Measurements from ENCODE around the gene CSF2.

DNA sequence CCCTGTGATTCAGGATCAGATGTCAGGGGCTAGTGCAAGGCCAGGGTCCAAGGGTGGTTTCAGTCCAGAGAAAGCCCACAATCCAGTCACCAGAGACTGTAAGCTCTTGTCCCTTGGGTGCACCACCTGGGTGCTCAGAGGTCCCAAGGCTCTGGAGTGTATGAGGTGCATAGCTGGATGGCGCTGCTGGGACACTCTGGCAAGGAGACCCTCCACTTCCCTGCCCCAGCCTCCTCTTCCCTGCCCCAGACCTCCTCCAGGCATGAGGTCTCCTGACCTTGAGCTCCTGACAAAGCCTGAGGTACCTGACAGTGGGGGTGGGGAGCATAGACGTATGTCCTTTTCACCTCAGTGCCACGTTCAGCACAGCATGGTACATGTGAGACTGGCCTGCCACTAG, 7.0 kb downstream of the CSF2 start:
- TF ChIP-seq, protein P1, sequence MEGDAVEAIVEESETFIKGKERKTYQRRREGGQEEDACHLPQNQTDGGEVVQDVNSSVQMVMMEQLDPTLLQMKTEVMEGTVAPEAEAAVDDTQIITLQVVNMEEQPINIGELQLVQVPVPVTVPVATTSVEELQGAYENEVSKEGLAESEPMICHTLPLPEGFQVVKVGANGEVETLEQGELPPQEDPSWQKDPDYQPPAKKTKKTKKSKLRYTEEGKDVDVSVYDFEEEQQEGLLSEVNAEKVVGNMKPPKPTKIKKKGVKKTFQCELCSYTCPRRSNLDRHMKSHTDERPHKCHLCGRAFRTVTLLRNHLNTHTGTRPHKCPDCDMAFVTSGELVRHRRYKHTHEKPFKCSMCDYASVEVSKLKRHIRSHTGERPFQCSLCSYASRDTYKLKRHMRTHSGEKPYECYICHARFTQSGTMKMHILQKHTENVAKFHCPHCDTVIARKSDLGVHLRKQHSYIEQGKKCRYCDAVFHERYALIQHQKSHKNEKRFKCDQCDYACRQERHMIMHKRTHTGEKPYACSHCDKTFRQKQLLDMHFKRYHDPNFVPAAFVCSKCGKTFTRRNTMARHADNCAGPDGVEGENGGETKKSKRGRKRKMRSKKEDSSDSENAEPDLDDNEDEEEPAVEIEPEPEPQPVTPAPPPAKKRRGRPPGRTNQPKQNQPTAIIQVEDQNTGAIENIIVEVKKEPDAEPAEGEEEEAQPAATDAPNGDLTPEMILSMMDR (IDR thresholded peaks at IDR 0.05; ENCODE audit: low read length), result no peak
- TF ChIP-seq EZH2 (optimal IDR thresholded peaks at IDR 0.05; ENCODE audit: low read depth, low read length) (no peak), EZH2phosphoT487 (IDR thresholded peaks at IDR 0.05; ENCODE audit: low read length) (no peak)
